Hepatocyte (in vitro differentiated cells): ENCODE results near the gene GBA3. TPM values are rescaled to one million over a fixed set of nuclear protein-coding genes. Genes with fewer than 3 reads are reported as not detected.

ENCODE experiments used
- DNase-seq: peaks from one replicate; pipeline ENCODE4 v3.0.0-alpha.2; 2016; ENCODE audit warnings: low spot score
- H2AFZ ChIP-seq: fragments of 200-600 bp; sonication (generic); 2 replicates; pipeline ENCODE4 v1.6.0; 2016; ENCODE audit warnings: antibody characterized with exemption, mild to moderate bottlenecking
- H3K27ac ChIP-seq: fragments of 200-600 bp; sonication (generic); 2 replicates; pipeline ENCODE4 v1.5.1; 2016; ENCODE audit warnings: mild to moderate bottlenecking
- H3K27me3 ChIP-seq: fragments of 200-600 bp; sonication (generic); 2 replicates; pipeline ENCODE4 v1.6.1; 2016
- H3K36me3 ChIP-seq: fragments of 200-600 bp; sonication (generic); replicated peaks from 2 replicates; pipeline ENCODE4 v1.5.1; 2016; ENCODE audit warnings: low read depth; ENCODE audit not compliant: insufficient read depth
- H3K4me1 ChIP-seq: fragments of 200-600 bp; sonication (generic); 2 replicates; pipeline ENCODE4 v1.5.1; 2016; ENCODE audit warnings: mild to moderate bottlenecking, moderate library complexity; ENCODE audit not compliant: insufficient read depth
- H3K4me2 ChIP-seq: fragments of 200-600 bp; sonication (generic); 2 replicates; pipeline ENCODE4 v1.6.0; 2016
- H3K4me3 ChIP-seq: fragments of 200-600 bp; sonication (generic); 2 replicates; pipeline ENCODE4 v1.5.1; 2016; ENCODE audit warnings: mild to moderate bottlenecking
- H3K79me2 ChIP-seq: fragments of 200-600 bp; sonication (generic); 2 replicates; pipeline ENCODE4 v1.6.0; 2017; ENCODE audit warnings: mild to moderate bottlenecking
- H3K9me2 ChIP-seq: fragments of 200-600 bp; sonication (generic); replicated peaks from 2 replicates; pipeline ENCODE4 v1.6.0; 2017; ENCODE audit warnings: mild to moderate bottlenecking; ENCODE audit not compliant: insufficient read depth
- H3K9me3 ChIP-seq: fragments of 200-600 bp; sonication (generic); 2 replicates; pipeline ENCODE4 v1.5.1; 2016; ENCODE audit warnings: low read depth, mild to moderate bottlenecking
- H4K20me1 ChIP-seq: fragments of 200-600 bp; sonication (generic); 2 replicates; pipeline ENCODE4 v1.6.0; 2016; ENCODE audit warnings: mild to moderate bottlenecking; ENCODE audit not compliant: insufficient read depth, poor library complexity, severe bottlenecking
- EZH2 ChIP-seq: fragments of 200-600 bp; sonication (generic); IDR thresholded peaks from 2 replicates; pipeline ENCODE4 v1.6.1; 2016; ENCODE audit warnings: antibody characterized with exemption, mild to moderate bottlenecking, borderline replicate concordance
- EZH2phosphoT487 ChIP-seq: fragments of 200-600 bp; sonication (generic); IDR thresholded peaks from one replicate; pipeline ENCODE4 v1.6.1; 2018; ENCODE audit warnings: antibody characterized with exemption, mild to moderate bottlenecking, low read depth, moderate library complexity; ENCODE audit not compliant: unreplicated experiment, severe bottlenecking
- WGBS: methylation state at CpG from one replicate; pipeline ENCODE4 v1.1.6; 2016; ENCODE audit warnings: low lambda C conversion rate; ENCODE audit errors: missing lambda C conversion rate; 5-methylcytosine and 5-hydroxymethylcytosine counted together
- polyA plus RNA-seq: library from polyadenylated mRNA; unstranded; fragments of >200 nt; fragmentation: Nextera tagmentation; extraction: Ambion mirVana; gene quantifications from 2 replicates; pipeline ENCODE4 v1.2.1, GENCODE V29; 2016
- total RNA-seq: library from RNA; depleted of rRNA; stranded (reverse); fragments of >200 nt; gene quantifications from 2 replicates; pipeline ENCODE4 v1.2.3, GENCODE V29; 2014
- TF ChIP-seq, protein P1 (sequence below): fragments of 200-600 bp; sonication (generic); IDR thresholded peaks from 2 replicates; pipeline ENCODE4 v1.5.1; 2016; ENCODE audit warnings: antibody characterized with exemption, mild to moderate bottlenecking; ENCODE audit not compliant: poor library complexity

GBA3 gene
- total and polyA plus RNA-seq, 2 experiments from 2014 or later = 14.3 to 34.2 TPM

DNA sequence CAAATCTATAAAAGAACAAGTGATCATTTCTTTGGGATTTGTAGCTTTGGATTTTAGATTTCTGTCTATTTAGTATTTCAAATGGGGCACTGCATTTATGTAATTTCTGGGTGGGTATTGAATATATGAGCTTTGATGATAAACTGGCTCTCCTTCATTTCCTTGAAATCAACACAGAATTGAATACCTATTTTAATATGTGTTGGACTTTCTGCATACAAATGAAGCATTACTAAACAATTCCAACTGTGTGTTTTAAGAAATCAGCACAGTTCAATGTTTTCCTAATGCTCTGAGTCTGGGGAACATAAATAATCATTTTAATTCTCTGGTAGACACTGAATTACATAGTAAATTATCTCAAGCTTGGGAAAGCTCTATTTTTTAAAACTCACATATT, 42.0 kb upstream of the GBA3 start:
- Histone ChIP-seq H3K27ac (no peak overlapping the region), H3K27me3 (no peaks in the 10 kb centered on the region), H3K79me2 (no peaks in the 10 kb centered on the region), H4K20me1 (no peaks in the 10 kb centered on the region), H3K4me2 (no peak overlapping the region), H3K9me3 (no peaks in the 10 kb centered on the region), H3K9me2 (no peaks in the 10 kb centered on the region), H3K4me3 (no peak overlapping the region), H3K36me3 (no peaks in the 10 kb centered on the region), H3K4me1 (no peaks in the 10 kb centered on the region), H2AFZ (no peak overlapping the region)
- TF ChIP-seq EZH2phosphoT487 = no peak
- TF ChIP-seq, protein P1, sequence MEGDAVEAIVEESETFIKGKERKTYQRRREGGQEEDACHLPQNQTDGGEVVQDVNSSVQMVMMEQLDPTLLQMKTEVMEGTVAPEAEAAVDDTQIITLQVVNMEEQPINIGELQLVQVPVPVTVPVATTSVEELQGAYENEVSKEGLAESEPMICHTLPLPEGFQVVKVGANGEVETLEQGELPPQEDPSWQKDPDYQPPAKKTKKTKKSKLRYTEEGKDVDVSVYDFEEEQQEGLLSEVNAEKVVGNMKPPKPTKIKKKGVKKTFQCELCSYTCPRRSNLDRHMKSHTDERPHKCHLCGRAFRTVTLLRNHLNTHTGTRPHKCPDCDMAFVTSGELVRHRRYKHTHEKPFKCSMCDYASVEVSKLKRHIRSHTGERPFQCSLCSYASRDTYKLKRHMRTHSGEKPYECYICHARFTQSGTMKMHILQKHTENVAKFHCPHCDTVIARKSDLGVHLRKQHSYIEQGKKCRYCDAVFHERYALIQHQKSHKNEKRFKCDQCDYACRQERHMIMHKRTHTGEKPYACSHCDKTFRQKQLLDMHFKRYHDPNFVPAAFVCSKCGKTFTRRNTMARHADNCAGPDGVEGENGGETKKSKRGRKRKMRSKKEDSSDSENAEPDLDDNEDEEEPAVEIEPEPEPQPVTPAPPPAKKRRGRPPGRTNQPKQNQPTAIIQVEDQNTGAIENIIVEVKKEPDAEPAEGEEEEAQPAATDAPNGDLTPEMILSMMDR = no peak
- TF ChIP-seq EZH2 = no peak
- no peak for DNase-seq

DNA sequence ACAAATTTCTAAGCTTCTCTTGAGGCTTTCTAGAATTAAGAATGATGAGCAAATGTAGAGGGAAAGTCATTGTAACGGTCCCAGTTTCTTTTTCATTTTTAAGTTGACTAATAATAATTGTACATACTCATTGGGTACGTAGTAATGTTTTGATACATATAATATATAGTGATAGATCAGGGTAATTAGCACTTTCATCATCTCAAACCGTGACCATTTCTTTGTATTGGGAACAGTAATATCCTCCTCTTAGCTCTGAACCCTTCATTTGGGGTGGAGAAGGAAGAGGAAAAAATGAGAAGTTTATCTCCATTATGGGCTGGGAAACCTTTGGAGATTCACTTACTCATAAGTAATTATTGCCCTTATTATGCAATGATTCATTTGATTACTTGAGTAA, 39.0 kb upstream of the GBA3 start:
- Histone ChIP-seq H3K9me3 (no peaks in the 10 kb centered on the region), H3K27me3 (no peaks in the 10 kb centered on the region), H3K4me3 (no peak overlapping the region), H3K9me2 (no peaks in the 10 kb centered on the region), H3K79me2 (no peaks in the 10 kb centered on the region), H3K36me3 (no peaks in the 10 kb centered on the region), H2AFZ (no peak overlapping the region), H4K20me1 (no peaks in the 10 kb centered on the region), H3K27ac (no peak overlapping the region), H3K4me2 (no peak overlapping the region), H3K4me1 (no peaks in the 10 kb centered on the region)
- TF ChIP-seq EZH2phosphoT487 (no peak), EZH2 (no peak)
- TF ChIP-seq, protein P1 = no peak
- DNase-seq = no peak
- WGBS = 97% methylated on average over 3 of the region's 3 CpGs

DNA sequence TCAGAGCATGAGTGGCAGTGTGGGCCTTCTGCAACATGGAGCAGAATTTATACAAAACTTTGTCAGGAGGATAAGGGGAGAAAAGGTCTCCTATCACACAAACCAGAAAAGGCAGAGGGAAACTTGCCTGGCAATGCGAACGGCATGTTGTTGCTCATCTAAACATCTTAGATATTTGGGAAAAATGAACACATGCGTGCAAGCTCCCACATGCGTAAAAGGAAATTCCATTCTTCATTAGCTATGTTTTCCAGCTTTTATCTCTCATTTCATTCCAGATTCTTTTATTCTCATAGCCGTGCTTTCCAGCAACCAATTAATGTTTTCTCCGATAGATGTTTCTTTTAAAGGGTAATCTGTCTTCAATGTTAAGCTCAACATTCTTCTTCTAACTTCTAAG, 31.3 kb upstream of the GBA3 start:
- Histone ChIP-seq H3K27me3 (no peaks in the 10 kb centered on the region), H3K9me3 (no peaks in the 10 kb centered on the region), H3K9me2 (no peaks in the 10 kb centered on the region), H3K4me3 (no peak overlapping the region), H3K4me1 (no peaks in the 10 kb centered on the region), H4K20me1 (no peaks in the 10 kb centered on the region), H3K79me2 (no peaks in the 10 kb centered on the region), H3K4me2 (no peak overlapping the region), H3K36me3 (no peaks in the 10 kb centered on the region), H2AFZ (no peak overlapping the region), H3K27ac (no peak overlapping the region)
- WGBS = 94% methylated on average over 6 of the region's 6 CpGs
- TF ChIP-seq EZH2 = no peak
- TF ChIP-seq EZH2phosphoT487 = no peak
- TF ChIP-seq, protein P1 = no peak
- DNase-seq = no peak

DNA sequence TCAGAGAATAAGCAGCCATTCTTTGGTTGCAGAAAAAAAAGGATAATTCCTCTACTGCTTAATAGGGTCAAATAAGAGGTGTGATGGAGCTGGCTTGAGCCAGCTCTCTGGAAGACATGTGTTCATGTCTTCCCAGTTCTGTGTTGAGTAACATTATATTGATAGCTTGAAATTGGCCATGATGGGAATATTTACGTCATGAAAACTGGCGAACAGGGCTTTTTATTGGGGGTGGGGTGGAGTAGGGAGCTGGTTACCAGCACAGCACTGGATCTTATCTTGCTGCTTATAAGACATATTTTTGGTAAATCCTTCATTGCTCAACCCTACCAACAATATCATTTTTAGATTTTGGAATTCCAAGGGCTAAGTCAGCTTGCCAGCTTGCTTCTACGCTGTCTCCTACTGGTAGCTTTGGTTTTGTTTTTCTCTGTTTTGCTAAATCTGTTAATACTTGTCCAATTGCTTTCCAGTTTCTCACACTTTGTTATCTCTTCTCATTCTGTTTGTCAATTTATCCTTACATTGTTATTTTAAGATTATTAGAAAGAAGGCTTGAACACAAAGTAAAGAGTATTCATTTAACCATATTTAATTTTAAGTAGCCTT, 25.3 kb upstream of the GBA3 start:
- Histone ChIP-seq H3K4me2 (no peak overlapping the region), H2AFZ (no peak overlapping the region), H3K36me3 (no peaks in the 10 kb centered on the region), H4K20me1 (no peaks in the 10 kb centered on the region), H3K9me2 (no peaks in the 10 kb centered on the region), H3K27me3 (no peaks in the 10 kb centered on the region), H3K4me3 (no peak overlapping the region), H3K27ac (no peak overlapping the region), H3K4me1 (no peaks in the 10 kb centered on the region), H3K9me3 (no peaks in the 10 kb centered on the region), H3K79me2 (no peaks in the 10 kb centered on the region)
- 81% methylated on average over 3 of the region's 3 CpGs for WGBS
- TF ChIP-seq, protein P1 = no peak
- TF ChIP-seq EZH2phosphoT487 = no peak
- no peak for TF ChIP-seq EZH2
- no peak for DNase-seq
